Neural cell (in vitro differentiated cells): Measurements from ENCODE around the gene CNTNAP5.

Experiments
- CTCF ChIP-seq: fragments of 450-650 bp; IDR thresholded peaks from 2 replicates; pipeline ENCODE4 v1.5.1; 2014; ENCODE audit warnings: antibody characterized with exemption, mild to moderate bottlenecking, moderate library complexity; ENCODE audit not compliant: poor library complexity, severe bottlenecking
- EZH2 ChIP-seq: fragments of 200-600, 300-800 bp; shearing (Covaris generic), sonication (generic); IDR thresholded peaks from 2 replicates; pipeline ENCODE4 v1.6.1; 2014; ENCODE audit warnings: antibody characterized with exemption, low read length, borderline replicate concordance, mild to moderate bottlenecking; ENCODE audit not compliant: insufficient read depth, poor library complexity, severe bottlenecking
- POLR2AphosphoS5 ChIP-seq: IDR thresholded peaks from 2 replicates; pipeline ENCODE4 v1.6.1; 2012

GRCh38 chr2:124756048-124756447, 731.0 kb downstream of the CNTNAP5 start:
- TF ChIP-seq CTCF, result no peak
- TF ChIP-seq EZH2, result no peak
- no peak for TF ChIP-seq POLR2AphosphoS5
